Subcutaneous abdominal adipose tissue (tissue), 5 donors: ENCODE results near the gene GNA12.

Experiments used
- H3K27ac ChIP-seq: one replicate; pipeline ENCODE4 v1.7.0; 2013; ENCODE audit warnings: low read depth, mild to moderate bottlenecking, inconsistent platforms, low read length, moderate library complexity
- H3K27me3 ChIP-seq, 5 donors: one replicate each; pipeline ENCODE4 v1.7.0; 2013; ENCODE audit warnings: low read length in 5 of 5, inconsistent platforms in 1 of 5; ENCODE audit not compliant: control insufficient read depth in 5 of 5, insufficient read depth in 4 of 5
- H3K36me3 ChIP-seq, 5 donors: one replicate each; pipeline ENCODE4 v1.7.0; 2013; ENCODE audit warnings: low read length in 5 of 5; ENCODE audit not compliant: control insufficient read depth in 5 of 5, insufficient read depth in 5 of 5
- H3K4me1 ChIP-seq, 5 donors: one replicate each; pipeline ENCODE4 v1.7.0; 2013; ENCODE audit warnings: low read length in 5 of 5, mild to moderate bottlenecking in 3 of 5, moderate library complexity in 1 of 5; ENCODE audit not compliant: control insufficient read depth in 5 of 5, insufficient read depth in 5 of 5
- H3K4me3 ChIP-seq, 5 donors: one replicate each; pipeline ENCODE4 v1.7.0; 2013; ENCODE audit warnings: low read length in 5 of 5, low read depth in 1 of 5
- H3K9ac ChIP-seq, 5 donors: one replicate each; pipeline ENCODE4 v1.7.0; 2013; ENCODE audit warnings: low read length in 5 of 5, mild to moderate bottlenecking in 4 of 5, moderate library complexity in 3 of 5
- H3K9me3 ChIP-seq, 5 donors: one replicate each; pipeline ENCODE4 v1.7.0; 2013; ENCODE audit warnings: low read length in 5 of 5; ENCODE audit not compliant: control insufficient read depth in 5 of 5
- donor health status: healthy.
- donor health status: healthy.
- donor health status: healthy.
- donor health status: healthy.
- donor health status: healthy.

GNA12 gene

GRCh38 chr7:2718296-2718965 lies 125.7 kb downstream of the GNA12 start:
- H3K27me3 ChIP-seq, result no peaks in the 10 kb centered on the region
- H3K9ac ChIP-seq, result no peak overlapping the region
- peaks cover 0 to 6% (median 0%) of the 10 kb centered on the region in 5 donors for H3K9me3 ChIP-seq
- no peak overlapping the region for H3K4me3 ChIP-seq
- H3K4me1 ChIP-seq, result peaks cover 0 to 39% (median 14%) of the 10 kb centered on the region in 5 donors
- H3K27ac ChIP-seq, result no peak overlapping the region
- peaks cover 0 to 26% (median 17%) of the 10 kb centered on the region in 5 donors for H3K36me3 ChIP-seq

- no peak overlapping the region for H3K9ac ChIP-seq
- no peak overlapping the region for H3K4me3 ChIP-seq
- H3K27ac ChIP-seq, result no peak overlapping the region
These were observed 126.5 kb downstream of the GNA12 start for GRCh38 chr7:2717293-2718261.

GRCh38 chr7:2716906-2717292 lies 127.2 kb downstream of the GNA12 start:
- Histone ChIP-seq H3K9me3 (peaks cover 0 to 6% (median 0%) of the 10 kb centered on the region in 5 donors), H3K27ac (no peak overlapping the region), H3K4me1 (peaks cover 0 to 47% (median 14%) of the 10 kb centered on the region in 5 donors), H3K36me3 (peaks cover 0 to 22% (median 13%) of the 10 kb centered on the region in 5 donors), H3K4me3 (no peak overlapping the region), H3K9ac (no peak overlapping the region), H3K27me3 (no peaks in the 10 kb centered on the region)

More at GRCh38 chr7:2717293-2718261, 126.5 kb downstream of the GNA12 start:
- H3K9me3 ChIP-seq, result peaks cover 0 to 6% (median 0%) of the 10 kb centered on the region in 5 donors
- no peaks in the 10 kb centered on the region for H3K27me3 ChIP-seq
- peaks cover 0 to 22% (median 13%) of the 10 kb centered on the region in 5 donors for H3K36me3 ChIP-seq
- H3K4me1 ChIP-seq, result peaks cover 0 to 47% (median 14%) of the 10 kb centered on the region in 5 donors

DNA sequence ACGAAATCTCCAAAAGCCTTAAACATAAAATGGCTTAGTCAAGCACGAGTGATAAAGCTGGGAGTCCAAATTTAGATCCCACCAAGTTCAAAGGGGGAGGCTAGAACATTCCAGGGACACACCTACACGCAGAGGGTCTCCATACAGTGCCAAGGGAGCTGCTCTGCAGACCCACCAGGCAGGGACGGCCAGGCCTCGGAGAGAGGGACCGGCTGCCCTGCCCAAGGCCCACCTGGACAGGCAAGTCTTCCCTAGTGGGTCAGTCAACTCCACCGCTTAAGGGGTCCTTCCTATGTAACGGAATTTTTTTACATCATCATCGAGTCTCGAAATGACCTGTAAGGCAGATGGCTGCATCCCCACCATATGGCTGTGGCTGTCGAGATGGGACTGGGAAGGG lies 127.6 kb downstream of the GNA12 start:
- Histone ChIP-seq H3K4me3 (no peak overlapping the region), H3K4me1 (peaks cover 0 to 47% (median 14%) of the 10 kb centered on the region in 5 donors), H3K27me3 (no peaks in the 10 kb centered on the region), H3K36me3 (peaks cover 0 to 22% (median 13%) of the 10 kb centered on the region in 5 donors), H3K27ac (no peak overlapping the region), H3K9ac (no peak overlapping the region), H3K9me3 (peaks cover 0 to 6% (median 0%) of the 10 kb centered on the region in 5 donors)

- Histone ChIP-seq H3K36me3 (peaks cover 0 to 20% (median 5%) of the 10 kb centered on the region in 5 donors), H3K27me3 (no peaks in the 10 kb centered on the region), H3K9ac (no peak overlapping the region), H3K4me1 (peaks cover 0 to 45% (median 14%) of the 10 kb centered on the region in 5 donors), H3K4me3 (no peak overlapping the region), H3K27ac (no peak overlapping the region), H3K9me3 (peaks cover 0 to 6% (median 0%) of the 10 kb centered on the region in 5 donors)
These were observed 128.5 kb downstream of the GNA12 start for GRCh38 chr7:2715341-2716231.

- H3K9ac ChIP-seq, result no peak overlapping the region
- peaks cover 0 to 54% (median 24%) of the 10 kb centered on the region in 5 donors for H3K4me1 ChIP-seq
- H3K9me3 ChIP-seq, result peaks cover 0 to 6% (median 0%) of the 10 kb centered on the region in 5 donors
- H3K36me3 ChIP-seq, result peaks cover 0 to 14% (median 5%) of the 10 kb centered on the region in 5 donors
- no peak overlapping the region for H3K27ac ChIP-seq
- no peaks in the 10 kb centered on the region for H3K27me3 ChIP-seq
- H3K4me3 ChIP-seq, result no peak overlapping the region
These were observed 129.5 kb downstream of the GNA12 start for GRCh38 chr7:2714636-2715035.

DNA sequence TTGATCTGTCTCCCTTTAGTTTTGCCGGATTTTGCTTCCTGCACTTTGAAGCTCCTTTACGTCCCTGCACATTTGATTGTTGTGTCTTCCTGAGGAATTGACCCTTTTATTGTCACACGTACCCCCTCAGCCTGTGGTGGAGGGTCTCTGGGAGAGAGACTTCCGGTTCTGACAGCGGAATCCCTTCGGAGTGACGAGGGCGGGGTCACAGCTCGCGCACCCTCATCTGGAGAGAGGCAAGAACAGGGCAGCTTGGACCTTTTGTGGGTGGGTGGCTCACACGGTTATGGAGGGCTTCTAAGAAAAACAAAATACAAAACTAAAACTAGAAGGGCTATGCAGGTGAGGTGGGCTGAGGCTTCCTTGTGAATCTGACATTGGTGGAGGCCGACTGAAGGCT lies 130.1 kb downstream of the GNA12 start:
- no peak overlapping the region for H3K27ac ChIP-seq
- H3K4me3 ChIP-seq, result no peak overlapping the region
- H3K9me3 ChIP-seq, result peaks cover 0 to 6% (median 0%) of the 10 kb centered on the region in 5 donors
- H3K27me3 ChIP-seq, result peaks cover 0 to 6% (median 0%) of the 10 kb centered on the region in 5 donors
- no peak overlapping the region for H3K9ac ChIP-seq
- H3K4me1 ChIP-seq, result peaks cover 0 to 59% (median 28%) of the 10 kb centered on the region in 5 donors
- peaks cover 0 to 14% (median 5%) of the 10 kb centered on the region in 5 donors for H3K36me3 ChIP-seq

- H3K4me3 ChIP-seq, result no peak overlapping the region
- peaks cover 0 to 6% (median 0%) of the 10 kb centered on the region in 5 donors for H3K27me3 ChIP-seq
- H3K36me3 ChIP-seq, result peaks cover 0 to 12% (median 4%) of the 10 kb centered on the region in 5 donors
- peaks cover 0 to 6% (median 0%) of the 10 kb centered on the region in 5 donors for H3K9me3 ChIP-seq
- no peak overlapping the region for H3K9ac ChIP-seq
- peaks cover 0 to 55% (median 28%) of the 10 kb centered on the region in 5 donors for H3K4me1 ChIP-seq
- H3K27ac ChIP-seq, result no peak overlapping the region
These were observed 130.7 kb downstream of the GNA12 start for GRCh38 chr7:2713370-2713769.
